Measurements from ENCODE around the gene EVA1A. TPM values are rescaled to one million over a fixed set of nuclear protein-coding genes. Genes with fewer than 3 reads are reported as not detected.

The EVA1A gene
- total and polyA plus RNA-seq, 2 donors (not counting 1 experiment from before 2014, with no cell fraction given), result 22.8 to 31.7 TPM

DNA sequence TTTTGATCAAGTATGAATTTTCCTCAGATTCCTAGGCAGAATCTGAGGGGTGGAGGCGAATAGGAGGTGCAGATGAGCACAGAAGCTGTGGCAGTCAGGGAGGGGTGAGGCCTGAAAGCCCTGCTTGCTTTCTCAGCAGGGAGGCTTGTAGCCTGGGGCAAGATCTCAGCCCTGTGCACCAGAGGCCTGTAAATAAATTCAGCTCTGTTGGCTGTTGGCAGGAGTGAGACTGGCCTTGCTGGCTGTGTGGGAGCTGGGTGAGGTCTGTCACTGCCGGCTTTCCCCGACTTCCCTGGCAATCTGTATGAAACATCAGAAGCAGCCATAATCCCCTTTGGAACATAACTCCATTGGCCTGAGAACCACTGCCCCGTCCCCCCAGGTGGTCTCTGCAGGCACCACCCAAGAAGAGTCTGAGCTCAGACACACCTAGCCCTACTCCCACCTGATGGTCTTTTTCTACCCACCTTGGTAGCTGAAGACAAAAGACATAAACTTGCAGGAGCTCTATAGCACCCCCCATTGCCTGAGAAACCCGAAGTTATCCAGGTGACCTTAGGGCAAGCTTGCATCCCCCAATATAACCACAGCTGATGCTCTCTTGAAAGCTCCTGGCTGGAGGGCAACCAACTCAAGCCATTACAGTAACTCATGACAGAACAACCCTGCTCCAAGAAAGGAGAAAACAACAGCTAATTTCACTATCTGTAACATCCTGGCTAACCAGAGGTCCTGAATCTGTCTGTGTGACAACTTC is 32.3 kb downstream of the EVA1A start:
- Histone ChIP-seq H3K36me3 (ENCODE audit: control insufficient read depth, insufficient read depth, low read length) (no peaks in the 10 kb centered on the region), H3K27ac (ENCODE audit: insufficient read depth, low read length) (no peak overlapping the region), H2AFZ (ENCODE audit: low read length) (no peak overlapping the region), H3K4me1 (ENCODE audit: control insufficient read depth, extremely low read depth, insufficient read depth, low read length) (peaks cover 4% of the 10 kb centered on the region), H3K4me2 (ENCODE audit: extremely low read depth, insufficient read depth, low read length) (no peak overlapping the region), H3K9me3 (ENCODE audit: control insufficient read depth, insufficient read depth, low read depth, low read length) (no peaks in the 10 kb centered on the region), H3K4me3 (replicated peaks in 1 of 4; ENCODE audit: control extremely low read depth in 1 of 4, insufficient read depth in 1 of 4, low read depth in 3 of 4, low read length in 4 of 4) (no peak overlapping the region), H4K20me1 (ENCODE audit: control insufficient read depth, extremely low read depth, insufficient read depth, low read length) (no peaks in the 10 kb centered on the region), H3K27me3 (ENCODE audit: control insufficient read depth, insufficient read depth, low read length) (no peaks in the 10 kb centered on the region), H3K79me2 (ENCODE audit: control insufficient read depth, insufficient read depth, low read length) (peaks cover 49% of the 10 kb centered on the region), H3K9ac (ENCODE audit: insufficient read depth, low read length) (no peak overlapping the region)
- DNase-seq (ENCODE audit: low read depth in 2 of 2), result no peak
- TF ChIP-seq EZH2 (IDR thresholded peaks at IDR 0.05; ENCODE audit: low read length, missing control alignments), result no peak
- TF ChIP-seq, protein P1, sequence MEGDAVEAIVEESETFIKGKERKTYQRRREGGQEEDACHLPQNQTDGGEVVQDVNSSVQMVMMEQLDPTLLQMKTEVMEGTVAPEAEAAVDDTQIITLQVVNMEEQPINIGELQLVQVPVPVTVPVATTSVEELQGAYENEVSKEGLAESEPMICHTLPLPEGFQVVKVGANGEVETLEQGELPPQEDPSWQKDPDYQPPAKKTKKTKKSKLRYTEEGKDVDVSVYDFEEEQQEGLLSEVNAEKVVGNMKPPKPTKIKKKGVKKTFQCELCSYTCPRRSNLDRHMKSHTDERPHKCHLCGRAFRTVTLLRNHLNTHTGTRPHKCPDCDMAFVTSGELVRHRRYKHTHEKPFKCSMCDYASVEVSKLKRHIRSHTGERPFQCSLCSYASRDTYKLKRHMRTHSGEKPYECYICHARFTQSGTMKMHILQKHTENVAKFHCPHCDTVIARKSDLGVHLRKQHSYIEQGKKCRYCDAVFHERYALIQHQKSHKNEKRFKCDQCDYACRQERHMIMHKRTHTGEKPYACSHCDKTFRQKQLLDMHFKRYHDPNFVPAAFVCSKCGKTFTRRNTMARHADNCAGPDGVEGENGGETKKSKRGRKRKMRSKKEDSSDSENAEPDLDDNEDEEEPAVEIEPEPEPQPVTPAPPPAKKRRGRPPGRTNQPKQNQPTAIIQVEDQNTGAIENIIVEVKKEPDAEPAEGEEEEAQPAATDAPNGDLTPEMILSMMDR (conservative IDR thresholded peaks at IDR 0.05 in 1 of 2, IDR thresholded peaks at IDR 0.05 in 1 of 2; ENCODE audit: low read depth in 1 of 2, low read length in 2 of 2), result no peak

DNA sequence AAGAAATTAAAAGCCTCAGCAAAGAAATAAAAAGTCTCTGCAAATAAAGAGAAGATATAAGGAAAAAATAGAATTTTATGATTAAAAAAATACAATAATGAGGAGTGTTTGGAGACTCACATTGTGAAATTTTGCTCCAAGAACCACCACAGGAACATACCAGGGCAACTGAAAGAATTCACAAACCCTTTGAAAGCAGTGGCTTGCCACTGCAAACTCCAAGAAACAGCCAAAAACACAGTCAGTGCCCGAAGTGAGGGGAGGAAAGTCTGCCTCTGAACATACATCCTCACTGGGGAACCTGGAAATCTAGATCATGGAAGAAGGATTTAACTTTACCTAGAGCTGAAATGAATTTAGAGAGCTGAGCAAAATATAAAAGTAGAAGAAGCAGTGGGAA is 33.1 kb downstream of the EVA1A start:
- H3K4me3 ChIP-seq (replicated peaks in 1 of 4; ENCODE audit: control extremely low read depth in 1 of 4, insufficient read depth in 1 of 4, low read depth in 3 of 4, low read length in 4 of 4), result no peak overlapping the region
- no peaks in the 10 kb centered on the region for H4K20me1 ChIP-seq (ENCODE audit: control insufficient read depth, extremely low read depth, insufficient read depth, low read length)
- H3K79me2 ChIP-seq (ENCODE audit: control insufficient read depth, insufficient read depth, low read length), result peaks cover 47% of the 10 kb centered on the region
- H3K9me3 ChIP-seq (ENCODE audit: control insufficient read depth, insufficient read depth, low read depth, low read length), result no peaks in the 10 kb centered on the region
- no peaks in the 10 kb centered on the region for H3K36me3 ChIP-seq (ENCODE audit: control insufficient read depth, insufficient read depth, low read length)
- no peak overlapping the region for H3K4me2 ChIP-seq (ENCODE audit: extremely low read depth, insufficient read depth, low read length)
- no peak overlapping the region for H3K9ac ChIP-seq (ENCODE audit: insufficient read depth, low read length)
- H3K4me1 ChIP-seq (ENCODE audit: control insufficient read depth, extremely low read depth, insufficient read depth, low read length), result peaks cover 4% of the 10 kb centered on the region
- H3K27me3 ChIP-seq (ENCODE audit: control insufficient read depth, insufficient read depth, low read length), result no peaks in the 10 kb centered on the region
- TF ChIP-seq EZH2 (IDR thresholded peaks at IDR 0.05; ENCODE audit: low read length, missing control alignments), result no peak
- TF ChIP-seq, protein P1 (conservative IDR thresholded peaks at IDR 0.05 in 1 of 2, IDR thresholded peaks at IDR 0.05 in 1 of 2; ENCODE audit: low read depth in 1 of 2, low read length in 2 of 2), result no peak
- H3K27ac ChIP-seq (ENCODE audit: insufficient read depth, low read length), result no peak overlapping the region
- no peak overlapping the region for H2AFZ ChIP-seq (ENCODE audit: low read length)
- DNase-seq (ENCODE audit: low read depth in 2 of 2), result peak in 1 of 2 donors; percentile 28

DNA sequence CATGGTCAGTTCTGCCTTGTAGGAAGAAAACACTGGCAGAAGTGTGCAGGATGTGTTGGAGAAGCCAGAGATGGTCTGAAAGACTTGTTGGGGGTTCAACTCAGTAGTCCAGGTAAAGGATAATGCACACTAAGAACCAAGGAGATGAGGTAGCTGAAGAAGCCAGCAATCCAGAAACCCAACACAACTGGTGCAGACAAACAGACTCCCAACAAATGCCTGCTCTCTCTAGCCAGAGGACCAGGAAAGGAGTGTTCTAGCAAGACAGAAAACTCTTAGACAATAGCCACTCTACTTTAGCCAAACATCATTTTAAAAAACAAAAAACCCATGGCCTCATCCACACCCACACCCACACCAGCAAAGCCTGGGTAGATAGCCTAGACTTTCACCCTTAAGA is 33.9 kb downstream of the EVA1A start:
- Histone ChIP-seq H3K79me2 (ENCODE audit: control insufficient read depth, insufficient read depth, low read length) (peaks cover 47% of the 10 kb centered on the region), H4K20me1 (ENCODE audit: control insufficient read depth, extremely low read depth, insufficient read depth, low read length) (no peaks in the 10 kb centered on the region)

More for the DNA sequence above, 33.9 kb downstream of the EVA1A start:
- Histone ChIP-seq H3K4me2 (ENCODE audit: extremely low read depth, insufficient read depth, low read length) (no peak overlapping the region), H3K36me3 (ENCODE audit: control insufficient read depth, insufficient read depth, low read length) (no peaks in the 10 kb centered on the region), H3K4me3 (replicated peaks in 1 of 4; ENCODE audit: control extremely low read depth in 1 of 4, insufficient read depth in 1 of 4, low read depth in 3 of 4, low read length in 4 of 4) (no peak overlapping the region), H3K9ac (ENCODE audit: insufficient read depth, low read length) (no peak overlapping the region), H3K27ac (ENCODE audit: insufficient read depth, low read length) (no peak overlapping the region), H3K27me3 (ENCODE audit: control insufficient read depth, insufficient read depth, low read length) (no peaks in the 10 kb centered on the region), H3K9me3 (ENCODE audit: control insufficient read depth, insufficient read depth, low read depth, low read length) (no peaks in the 10 kb centered on the region), H2AFZ (ENCODE audit: low read length) (no peak overlapping the region), H3K4me1 (ENCODE audit: control insufficient read depth, extremely low read depth, insufficient read depth, low read length) (peaks cover 4% of the 10 kb centered on the region)
- no peak for DNase-seq (ENCODE audit: low read depth in 2 of 2)
- TF ChIP-seq, protein P1 (conservative IDR thresholded peaks at IDR 0.05 in 1 of 2, IDR thresholded peaks at IDR 0.05 in 1 of 2; ENCODE audit: low read depth in 1 of 2, low read length in 2 of 2), result no peak
- no peak for TF ChIP-seq EZH2 (IDR thresholded peaks at IDR 0.05; ENCODE audit: low read length, missing control alignments)

Measured in fibroblast of lung (primary cell).